HepG2 (cell line): Measurements from ENCODE around the gene NECAB2. TPM values are rescaled to one million over a fixed set of nuclear protein-coding genes. Genes with fewer than 3 reads are reported as not detected.

Experiments
- ATAC-seq: fragments of 200-7000 bp; cut with Tn5 transposase; 3 replicates; pipeline ENCODE4 v1.9.1; 2020; ENCODE audit warnings: mild to moderate bottlenecking, moderate library complexity
- BruUV-seq: library from RNA; stranded (reverse); fragments of 400-500 nt; replicated peaks from 2 replicates; lab custom pipeline; 2021; lab: Mats Ljungman, UMichigan
- CTCF ChIA-PET: fragments of 300-600 bp; formaldehyde crosslinking; extraction: SDS; loops from one replicate; lab custom pipeline; 2021; ENCODE audit warnings: low total read pairs, inconsistent platforms, low intra/inter-chr PET ratio; lab: Yijun Ruan, JAX
- POLR2A ChIA-PET: fragments of 350-600 bp; sonication (Branson Sonifier 250); formaldehyde crosslinking; loops from one replicate; lab custom pipeline; 2020; ENCODE audit warnings: antibody characterized with exemption, inconsistent platforms; lab: Yijun Ruan, JAX
- DNase-seq: peaks from one replicate; pipeline ENCODE4 v3.0.0-alpha.2; 2015; ENCODE audit warnings: low spot score
- FAIRE-seq: peaks from 3 replicates; lab custom pipeline; 2011; peaks lifted over from hg19 to GRCh38; lab: Jason Lieb, UNC
- H2AFZ ChIP-seq: one replicate; pipeline ENCODE4 v1.6.1; 2011; ENCODE audit warnings: low read length, inconsistent platforms
- H3K27ac ChIP-seq: fragments of 300-600 bp; 3 replicates; pipeline ENCODE4 v1.8.0; 2011; ENCODE audit warnings: mixed run types, mild to moderate bottlenecking, mixed read lengths, low read length, inconsistent platforms; ENCODE audit not compliant: insufficient read depth; ENCODE audit errors: extremely low read length
- H3K27me3 ChIP-seq, 2 experiments: fragments of 200-600 bp in 1 of 2; 2 replicates in 1 of 2; 3 replicates in 1 of 2; pipeline versions ENCODE4 v1.6.0 to v1.8.0; 2011; ENCODE audit warnings: low read length in 2 of 2, mild to moderate bottlenecking in 2 of 2, moderate library complexity in 2 of 2, inconsistent platforms in 1 of 2; ENCODE audit not compliant: insufficient read depth in 2 of 2, control insufficient read depth in 1 of 2
- H3K36me3 ChIP-seq, 2 experiments: fragments of 200-600 bp in 1 of 2; replicated peaks in 1 of 2; 2 replicates in 1 of 2; 3 replicates in 1 of 2; pipeline versions ENCODE4 v1.5.1 to v1.8.0; 2011; ENCODE audit warnings: low read length in 2 of 2, inconsistent platforms in 1 of 2; ENCODE audit not compliant: insufficient read depth in 2 of 2, control insufficient read depth in 1 of 2
- H3K4me1 ChIP-seq: 2 replicates; pipeline ENCODE4 v1.5.1; 2012; ENCODE audit warnings: low read length, inconsistent platforms; ENCODE audit not compliant: insufficient read depth
- H3K4me2 ChIP-seq: 2 replicates; pipeline ENCODE4 v1.6.0; 2011; ENCODE audit warnings: low read depth, low read length, inconsistent platforms
- H3K4me3 ChIP-seq, 3 experiments: fragments of 200-600 bp in 1 of 3; sonication (generic), shearing (Covaris generic) in 1 of 3; replicated peaks in 1 of 3; 2 replicates each; pipeline ENCODE4 v1.5.1; 2011 to 2016; ENCODE audit warnings: low read length in 3 of 3, inconsistent platforms in 2 of 3, low read depth in 2 of 3, mild to moderate bottlenecking in 2 of 3, control low read depth in 1 of 3, mixed read lengths in 1 of 3; ENCODE audit not compliant: insufficient read depth in 1 of 3
- H3K79me2 ChIP-seq: one replicate; pipeline ENCODE4 v1.6.1; 2011; ENCODE audit warnings: low read length, inconsistent platforms; ENCODE audit not compliant: insufficient read depth
- H3K9ac ChIP-seq: 2 replicates; pipeline ENCODE4 v1.6.0; 2011; ENCODE audit warnings: mild to moderate bottlenecking, low read depth, low read length, inconsistent platforms; ENCODE audit not compliant: insufficient read depth
- H3K9me3 ChIP-seq: 2 replicates; pipeline ENCODE4 v1.5.1; 2012; ENCODE audit warnings: mild to moderate bottlenecking, low read length
- H4K20me1 ChIP-seq: 2 replicates; pipeline ENCODE4 v1.6.0; 2011; ENCODE audit warnings: inconsistent platforms, mild to moderate bottlenecking, low read length, moderate library complexity; ENCODE audit not compliant: insufficient read depth
- ADNP ChIP-seq: sonication (generic); formaldehyde crosslinking; IDR thresholded peaks from 2 replicates; pipeline ENCODE4 v1.4.0; 2020; ENCODE audit warnings: missing genetic modification reagents
- ARID2 ChIP-seq: sonication (generic); formaldehyde crosslinking; IDR thresholded peaks from 2 replicates; pipeline ENCODE4 v1.8.1; 2022; ENCODE audit warnings: mild to moderate bottlenecking, missing genetic modification reagents, borderline replicate concordance
- CHD4 ChIP-seq: fragments of 200-600 bp; sonication (generic); IDR thresholded peaks from 2 replicates; pipeline ENCODE4 v1.7.0; 2017; ENCODE audit warnings: mild to moderate bottlenecking, low read length, borderline replicate concordance
- GTF2F1 ChIP-seq: fragments of 150-350 bp; IDR thresholded peaks from 2 replicates; pipeline ENCODE4 v1.6.1; 2014; ENCODE audit warnings: low read length
- IKZF1 ChIP-seq: fragments of 450-650 bp; IDR thresholded peaks from 2 replicates; pipeline ENCODE4 v1.7.1; 2016
- JUN ChIP-seq: sonication (generic); formaldehyde crosslinking; IDR thresholded peaks from 2 replicates; pipeline ENCODE4 v1.4.0; 2020; ENCODE audit warnings: mild to moderate bottlenecking, missing genetic modification reagents
- KLF13 ChIP-seq: sonication (generic); formaldehyde crosslinking; IDR thresholded peaks from 2 replicates; pipeline ENCODE4 v1.4.0; 2020; ENCODE audit warnings: mild to moderate bottlenecking, missing genetic modification reagents
- PAWR ChIP-seq: sonication (generic); formaldehyde crosslinking; IDR thresholded peaks from 2 replicates; pipeline ENCODE4 v1.4.0; 2020; ENCODE audit warnings: missing genetic modification reagents, mild to moderate bottlenecking, borderline replicate concordance
- ZFP36L2 ChIP-seq: sonication (generic); formaldehyde crosslinking; IDR thresholded peaks from 2 replicates; pipeline ENCODE4 v1.4.0; 2020; ENCODE audit warnings: missing genetic modification reagents
- ZKSCAN8 ChIP-seq: IDR thresholded peaks from 2 replicates; pipeline ENCODE4 v1.6.1; 2016; ENCODE audit warnings: borderline replicate concordance, missing genetic modification reagents, missing compliant biosample characterization
- ZMYM3 ChIP-seq: sonication (generic); formaldehyde crosslinking; IDR thresholded peaks from 2 replicates; pipeline ENCODE4 v1.5.1; 2020; ENCODE audit warnings: mild to moderate bottlenecking, missing genetic modification reagents
- ZNF510 ChIP-seq: sonication (generic); formaldehyde crosslinking; IDR thresholded peaks from 2 replicates; pipeline ENCODE4 v1.4.0; 2020; ENCODE audit warnings: low read depth, mild to moderate bottlenecking, missing genetic modification reagents
- ZNF768 ChIP-seq: sonication (generic); formaldehyde crosslinking; IDR thresholded peaks from 2 replicates; pipeline ENCODE4 v1.4.0; 2020; ENCODE audit warnings: missing genetic modification reagents
- ZSCAN20 ChIP-seq: sonication (generic); formaldehyde crosslinking; IDR thresholded peaks from 2 replicates; pipeline ENCODE4 v1.4.0; 2020; ENCODE audit warnings: missing genetic modification reagents, mild to moderate bottlenecking, borderline replicate concordance
- WGBS: methylation state at CpG from one replicate; pipeline ENCODE4 v1.1.6; 2017; ENCODE audit warnings: low lambda C conversion rate; 5-methylcytosine and 5-hydroxymethylcytosine counted together
- in situ Hi-C: cut with HindIII; loops from 2 replicates; pipeline ENCODE4 v1.10.0; 2017; ENCODE audit warnings: low pct_unique_long_range_greater_than_20kb; ENCODE audit not compliant: extremely low pct_ligation_motif_present
- intact Hi-C: fragments of 100-400 bp; cut with micrococcal nuclease; formaldehyde crosslinking; loops from one replicate; pipeline ENCODE4 v1.10.0; 2022; ENCODE audit not compliant: unreplicated experiment
- polyA plus RNA-seq, 8 experiments: library from polyadenylated mRNA; depleted of rRNA in 3 of 8; stranded (reverse) in 7 of 8; unstranded in 1 of 8; fragments of >200 nt; fragmentation: Illumina TruSeq in 4 of 8; extraction: Trizol in 4 of 8; gene quantifications; 2 replicates each; pipeline versions ENCODE4 v1.2.1 to v1.2.3, GENCODE V29; 2011 to 2016; ENCODE audit warnings: low read depth in 4 of 8, missing spikeins in 1 of 8, mixed read lengths in 1 of 8; ENCODE audit not compliant: insufficient read depth in 1 of 8
- total RNA-seq, 5 experiments: library from RNA; depleted of rRNA; stranded (reverse); fragments of >200 nt; fragmentation: Illumina TruSeq; extraction: Trizol; gene quantifications; 2 replicates each; pipeline ENCODE4 v1.2.3, GENCODE V29; 2016; ENCODE audit warnings: low read depth in 1 of 5
- TF ChIP-seq, protein P1 (sequence below): sonication (generic); formaldehyde crosslinking; conservative IDR thresholded peaks from 2 replicates; pipeline ENCODE4 v1.4.0; 2020; ENCODE audit warnings: missing genetic modification reagents
- TF ChIP-seq, protein P2 (sequence below): sonication (generic); formaldehyde crosslinking; IDR thresholded peaks from 2 replicates; pipeline ENCODE4 v1.4.0; 2020; ENCODE audit warnings: mild to moderate bottlenecking, missing genetic modification reagents
- TF ChIP-seq, protein P3 (sequence below): sonication (generic); formaldehyde crosslinking; IDR thresholded peaks from 2 replicates; pipeline ENCODE4 v1.5.0; 2020; ENCODE audit warnings: missing genetic modification reagents
- TF ChIP-seq, protein P4 (sequence below): sonication (generic); formaldehyde crosslinking; IDR thresholded peaks from 2 replicates; pipeline ENCODE4; 2020; ENCODE audit warnings: missing genetic modification reagents, mild to moderate bottlenecking, borderline replicate concordance

The NECAB2 gene
- total and polyA plus RNA-seq, 2 of the 13 experiments (the other 11 are each of a cell fraction or from before 2014, with no cell fraction given) = 0.21 to 0.49 TPM

DNA sequence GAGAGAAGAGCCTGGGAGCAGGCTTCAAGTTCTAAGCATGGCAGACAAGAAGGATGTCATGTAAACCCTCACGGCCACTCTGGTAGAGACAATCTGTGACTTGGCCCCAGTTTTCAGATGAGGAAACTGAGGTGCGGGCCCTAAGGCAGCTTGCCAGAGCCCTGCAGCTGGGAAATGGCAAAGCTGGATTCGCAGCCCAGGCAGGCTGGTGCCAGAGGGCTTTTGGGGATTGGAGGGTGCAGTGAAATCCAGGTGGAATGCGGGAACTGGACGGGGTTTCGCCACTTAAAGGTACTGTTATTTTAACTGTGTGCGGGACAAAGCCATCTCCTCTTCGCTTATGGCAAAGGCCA is 15.5 kb upstream of the NECAB2 start:
- in situ Hi-C loops = loop anchor here (25.0 kb wide), 1 partner anchor 235 kb away; the partner anchor contains the start of genes ADAD2 and TAF1C
- TF ChIP-seq ZSCAN20 (CRISPR knock-in tag) = no peak
- TF ChIP-seq, protein P1, sequence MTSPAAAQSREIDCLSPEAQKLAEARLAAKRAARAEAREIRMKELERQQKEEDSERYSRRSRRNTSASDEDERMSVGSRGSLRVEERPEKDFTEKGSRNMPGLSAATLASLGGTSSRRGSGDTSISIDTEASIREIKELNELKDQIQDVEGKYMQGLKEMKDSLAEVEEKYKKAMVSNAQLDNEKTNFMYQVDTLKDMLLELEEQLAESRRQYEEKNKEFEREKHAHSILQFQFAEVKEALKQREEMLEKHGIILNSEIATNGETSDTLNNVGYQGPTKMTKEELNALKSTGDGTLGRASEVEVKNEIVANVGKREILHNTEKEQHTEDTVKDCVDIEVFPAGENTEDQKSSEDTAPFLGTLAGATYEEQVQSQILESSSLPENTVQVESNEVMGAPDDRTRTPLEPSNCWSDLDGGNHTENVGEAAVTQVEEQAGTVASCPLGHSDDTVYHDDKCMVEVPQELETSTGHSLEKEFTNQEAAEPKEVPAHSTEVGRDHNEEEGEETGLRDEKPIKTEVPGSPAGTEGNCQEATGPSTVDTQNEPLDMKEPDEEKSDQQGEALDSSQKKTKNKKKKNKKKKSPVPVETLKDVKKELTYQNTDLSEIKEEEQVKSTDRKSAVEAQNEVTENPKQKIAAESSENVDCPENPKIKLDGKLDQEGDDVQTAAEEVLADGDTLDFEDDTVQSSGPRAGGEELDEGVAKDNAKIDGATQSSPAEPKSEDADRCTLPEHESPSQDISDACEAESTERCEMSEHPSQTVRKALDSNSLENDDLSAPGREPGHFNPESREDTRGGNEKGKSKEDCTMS (CRISPR knock-in tag) = no peak
- TF ChIP-seq ZNF768 (CRISPR knock-in tag) = 0 out of 2 replicates have a peak, but pooled peaks have one; percentile 22
- TF ChIP-seq, protein P2, sequence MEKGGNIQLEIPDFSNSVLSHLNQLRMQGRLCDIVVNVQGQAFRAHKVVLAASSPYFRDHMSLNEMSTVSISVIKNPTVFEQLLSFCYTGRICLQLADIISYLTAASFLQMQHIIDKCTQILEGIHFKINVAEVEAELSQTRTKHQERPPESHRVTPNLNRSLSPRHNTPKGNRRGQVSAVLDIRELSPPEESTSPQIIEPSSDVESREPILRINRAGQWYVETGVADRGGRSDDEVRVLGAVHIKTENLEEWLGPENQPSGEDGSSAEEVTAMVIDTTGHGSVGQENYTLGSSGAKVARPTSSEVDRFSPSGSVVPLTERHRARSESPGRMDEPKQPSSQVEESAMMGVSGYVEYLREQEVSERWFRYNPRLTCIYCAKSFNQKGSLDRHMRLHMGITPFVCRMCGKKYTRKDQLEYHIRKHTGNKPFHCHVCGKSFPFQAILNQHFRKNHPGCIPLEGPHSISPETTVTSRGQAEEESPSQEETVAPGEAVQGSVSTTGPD (CRISPR knock-in tag) = 0 out of 2 replicates have a peak, but pooled peaks have one; percentile 20
- TF ChIP-seq ZKSCAN8 (CRISPR knock-in tag) = no peak
- peak; percentile 98 for TF ChIP-seq CHD4
- no peak for TF ChIP-seq ZFP36L2 (CRISPR knock-in tag)
- no peak for TF ChIP-seq ZNF510 (CRISPR knock-in tag)
- TF ChIP-seq KLF13 (CRISPR knock-in tag) = no peak
- TF ChIP-seq ZMYM3 = peak; percentile 94
- TF ChIP-seq, protein P3, sequence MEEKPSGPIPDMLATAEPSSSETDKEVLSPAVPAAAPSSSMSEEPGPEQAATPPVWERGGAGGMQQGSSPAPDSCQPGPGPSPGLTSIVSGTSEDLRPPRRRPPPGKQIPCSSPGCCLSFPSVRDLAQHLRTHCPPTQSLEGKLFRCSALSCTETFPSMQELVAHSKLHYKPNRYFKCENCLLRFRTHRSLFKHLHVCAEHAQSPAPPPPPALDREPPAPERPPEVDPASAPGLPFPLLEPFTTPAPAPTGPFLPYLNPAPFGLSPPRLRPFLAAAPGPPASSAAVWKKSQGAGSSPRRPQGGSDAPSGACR (CRISPR knock-in tag) = 0 out of 2 replicates have a peak, but pooled peaks have one; percentile 14
- TF ChIP-seq ADNP (CRISPR knock-in tag) = peak; percentile 65; the same call in 1 of the 2 replicates
- TF ChIP-seq PAWR (CRISPR knock-in tag) = 0 out of 2 replicates have a peak, but pooled peaks have one; percentile 37
- no peak for TF ChIP-seq GTF2F1
- TF ChIP-seq, protein P4, sequence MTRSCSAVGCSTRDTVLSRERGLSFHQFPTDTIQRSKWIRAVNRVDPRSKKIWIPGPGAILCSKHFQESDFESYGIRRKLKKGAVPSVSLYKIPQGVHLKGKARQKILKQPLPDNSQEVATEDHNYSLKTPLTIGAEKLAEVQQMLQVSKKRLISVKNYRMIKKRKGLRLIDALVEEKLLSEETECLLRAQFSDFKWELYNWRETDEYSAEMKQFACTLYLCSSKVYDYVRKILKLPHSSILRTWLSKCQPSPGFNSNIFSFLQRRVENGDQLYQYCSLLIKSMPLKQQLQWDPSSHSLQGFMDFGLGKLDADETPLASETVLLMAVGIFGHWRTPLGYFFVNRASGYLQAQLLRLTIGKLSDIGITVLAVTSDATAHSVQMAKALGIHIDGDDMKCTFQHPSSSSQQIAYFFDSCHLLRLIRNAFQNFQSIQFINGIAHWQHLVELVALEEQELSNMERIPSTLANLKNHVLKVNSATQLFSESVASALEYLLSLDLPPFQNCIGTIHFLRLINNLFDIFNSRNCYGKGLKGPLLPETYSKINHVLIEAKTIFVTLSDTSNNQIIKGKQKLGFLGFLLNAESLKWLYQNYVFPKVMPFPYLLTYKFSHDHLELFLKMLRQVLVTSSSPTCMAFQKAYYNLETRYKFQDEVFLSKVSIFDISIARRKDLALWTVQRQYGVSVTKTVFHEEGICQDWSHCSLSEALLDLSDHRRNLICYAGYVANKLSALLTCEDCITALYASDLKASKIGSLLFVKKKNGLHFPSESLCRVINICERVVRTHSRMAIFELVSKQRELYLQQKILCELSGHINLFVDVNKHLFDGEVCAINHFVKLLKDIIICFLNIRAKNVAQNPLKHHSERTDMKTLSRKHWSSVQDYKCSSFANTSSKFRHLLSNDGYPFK (CRISPR knock-in tag) = no peak
- TF ChIP-seq ARID2 (CRISPR knock-in tag) = no peak
- TF ChIP-seq JUN (CRISPR knock-in tag) = no peak
- no peak for TF ChIP-seq IKZF1

More for the DNA sequence above, 15.5 kb upstream of the NECAB2 start:
- H3K4me3 ChIP-seq = peak overlapping the region; percentile 80 to 90 (median 83); a peak in 5 of 6 replicates
- CTCF ChIA-PET = interaction anchor here (5.5 kb wide), 1 partner anchor 25 kb away, joined by 31 read pairs; no protein-coding TSS in a partner anchor
- no peaks in the 10 kb centered on the region for H3K9me3 ChIP-seq
- peak overlapping the region; percentile 97 for H3K4me2 ChIP-seq
- peak; percentile 10 for ATAC-seq
- intact Hi-C loops = loop anchor here (2.0 to 10.0 kb wide), 3 partner anchors 54 to 225 kb away; partner anchors contain the start of gene MLYCD
- peaks cover 80% of the 10 kb centered on the region for H3K4me1 ChIP-seq
- POLR2A ChIA-PET = interaction anchor here (0.6 to 3.4 kb wide), 11 partner anchors 10 to 290 kb away, joined by 3 to 58 read pairs (median 9); partner anchors contain the start of genes MBTPS1 and MLYCD
- WGBS = 9% methylated on average over 8 of the region's 8 CpGs
- H3K9ac ChIP-seq = peak overlapping the region; percentile 87
- H2AFZ ChIP-seq = no peak overlapping the region
- BruUV-seq = TSS peak; percentile 88
- peaks cover 24% of the 10 kb centered on the region for H3K79me2 ChIP-seq
- peak overlapping the region; percentile 94 for H3K27ac ChIP-seq
- H3K36me3 ChIP-seq = peaks cover 12 to 25% of the 10 kb centered on the region in 2 experiments; a peak in 4 of 5 replicates
- no peak for FAIRE-seq
- no peaks in the 10 kb centered on the region; a peak in 1 of 5 replicates for H3K27me3 ChIP-seq
- no peak for DNase-seq
- peaks cover 34% of the 10 kb centered on the region for H4K20me1 ChIP-seq
